GM11168 (cell line): Measurements from ENCODE around the gene TSC2.
"Not testable (repeated sequence)": the region's sequence is repeated elsewhere in the genome, so short reads cannot be mapped to it uniquely, and the experiment has no call there.

ENCODE experiments used
- in situ Hi-C: fragments of 300-500 bp; cut with MboI; formaldehyde crosslinking; loops from one replicate; pipeline ENCODE4 v1.12.0; 2022; ENCODE audit warnings: low sequenced_read_pairs; ENCODE audit not compliant: unreplicated experiment

Gene TSC2

DNA sequence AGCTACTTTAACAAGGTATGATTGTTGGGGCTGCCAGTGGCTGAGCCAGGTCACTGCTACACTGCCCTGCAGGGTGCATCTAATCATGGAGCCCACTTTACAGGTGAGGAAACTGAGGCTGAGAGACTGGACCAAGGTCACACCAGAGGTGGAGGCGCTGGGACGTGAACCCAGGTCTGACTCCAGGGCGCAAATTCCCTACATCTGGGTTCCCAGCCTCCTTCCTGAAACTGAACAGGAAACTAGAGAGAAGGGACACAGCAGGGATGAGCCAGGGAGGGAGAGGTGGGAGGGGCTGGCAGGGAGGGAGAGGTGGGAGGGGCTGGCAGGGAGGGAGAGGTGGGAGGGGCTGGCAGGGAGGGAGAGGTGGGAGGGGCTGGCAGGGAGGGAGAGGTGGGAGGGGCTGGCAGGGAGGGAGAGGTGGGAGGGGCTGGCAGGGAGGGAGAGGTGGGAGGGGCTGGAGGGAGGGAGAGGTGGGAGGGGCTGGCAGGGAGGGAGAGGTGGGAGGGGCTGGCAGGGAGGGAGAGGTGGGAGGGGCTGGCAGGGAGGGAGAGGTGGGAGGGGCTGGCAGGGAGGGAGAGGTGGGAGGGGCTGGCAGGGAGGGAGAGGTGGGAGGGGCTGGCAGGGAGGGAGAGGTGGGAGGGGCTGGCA is 80.0 kb downstream of the TSC2 start:
- in situ Hi-C loops: not testable (repeated sequence)

DNA sequence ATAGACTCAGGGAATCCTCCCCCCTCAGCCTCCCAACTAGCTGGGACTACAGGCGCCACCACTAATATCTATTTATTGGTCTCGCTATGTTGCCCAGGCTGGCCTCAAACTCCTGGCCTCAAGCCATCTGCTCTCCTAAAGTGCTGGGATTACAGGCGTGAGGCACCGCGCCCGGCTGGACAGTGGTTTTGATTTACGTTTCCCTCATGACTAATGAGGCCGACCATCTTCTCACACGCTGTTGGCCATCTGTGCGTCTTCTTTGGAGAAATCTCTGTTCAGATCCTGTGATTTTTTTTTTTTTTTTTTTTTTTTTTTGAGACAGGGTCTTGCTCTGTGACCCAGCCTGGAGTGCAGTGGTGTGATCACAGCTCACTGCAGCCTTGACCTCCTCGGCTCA is 81.5 kb downstream of the TSC2 start:
- in situ Hi-C loops: not testable (repeated sequence)

DNA sequence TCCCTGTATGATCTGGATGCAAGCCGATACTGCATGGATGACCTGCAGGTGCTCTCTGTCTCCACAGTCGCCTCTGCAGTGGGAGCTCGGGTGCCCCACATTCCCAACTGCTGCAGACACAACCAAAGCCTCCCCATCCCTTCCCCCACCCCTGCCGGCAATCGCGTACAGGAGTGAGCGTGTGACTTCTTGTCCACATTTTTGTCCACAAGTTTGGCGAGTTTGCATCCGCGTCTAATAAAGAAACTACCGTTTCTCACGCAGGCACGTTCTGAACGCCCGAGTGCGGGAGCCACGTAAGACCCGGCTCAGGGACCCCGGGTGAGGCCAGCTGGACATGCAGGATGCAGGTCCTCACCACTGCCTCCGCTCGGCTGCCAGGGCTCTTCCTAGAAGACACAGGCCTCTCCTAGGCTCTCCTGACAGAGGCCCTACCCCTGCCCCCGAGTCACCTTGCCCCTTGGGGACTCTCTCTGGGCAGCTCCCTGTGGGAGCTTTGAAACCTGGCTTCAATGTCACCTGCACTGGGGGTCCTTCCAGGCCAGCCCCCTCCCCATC is 82.2 kb downstream of the TSC2 start:
- in situ Hi-C loops: not testable (repeated sequence)

DNA sequence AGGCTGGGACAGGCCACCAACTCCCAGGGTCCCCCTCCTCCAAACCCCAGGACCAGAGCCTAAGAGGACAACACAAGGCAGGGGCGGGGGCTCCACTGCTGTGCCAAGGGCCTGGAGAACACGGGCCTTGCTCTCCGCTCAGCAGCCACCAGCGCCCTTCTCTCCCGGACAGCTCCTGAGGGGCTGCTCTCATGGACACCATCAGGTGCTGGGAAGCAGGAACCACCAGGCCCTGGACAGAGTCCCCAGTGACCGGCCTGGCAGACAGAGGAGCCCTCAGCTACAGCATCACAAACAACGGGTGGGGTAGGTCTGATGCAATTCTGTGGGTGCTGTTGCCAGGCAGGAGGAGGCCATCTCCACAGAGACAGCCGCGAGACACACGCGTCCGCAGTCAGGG is 86.0 kb downstream of the TSC2 start:
- in situ Hi-C loops: not testable (repeated sequence)

DNA sequence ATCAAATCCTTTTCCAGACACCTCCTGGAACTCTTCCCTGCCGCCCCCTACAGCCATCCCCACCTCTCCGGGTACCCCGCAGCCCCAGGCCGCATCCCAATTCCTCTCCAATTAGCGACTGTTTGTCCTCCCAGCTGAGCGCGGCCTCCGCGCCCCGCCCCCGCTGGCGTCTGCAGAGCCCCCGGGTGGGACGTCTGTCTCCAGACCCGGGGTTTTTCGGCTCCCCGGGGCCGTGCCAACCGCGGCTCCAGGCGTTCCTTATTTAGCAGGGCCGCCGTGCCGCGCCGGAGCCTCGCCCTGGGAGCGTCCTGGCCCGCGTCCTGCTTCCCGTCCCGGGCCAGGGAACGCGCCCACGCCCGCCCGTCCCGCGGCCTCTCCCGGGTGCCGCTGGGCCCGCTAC is 87.3 kb downstream of the TSC2 start:
- in situ Hi-C loops: not testable (repeated sequence)

DNA sequence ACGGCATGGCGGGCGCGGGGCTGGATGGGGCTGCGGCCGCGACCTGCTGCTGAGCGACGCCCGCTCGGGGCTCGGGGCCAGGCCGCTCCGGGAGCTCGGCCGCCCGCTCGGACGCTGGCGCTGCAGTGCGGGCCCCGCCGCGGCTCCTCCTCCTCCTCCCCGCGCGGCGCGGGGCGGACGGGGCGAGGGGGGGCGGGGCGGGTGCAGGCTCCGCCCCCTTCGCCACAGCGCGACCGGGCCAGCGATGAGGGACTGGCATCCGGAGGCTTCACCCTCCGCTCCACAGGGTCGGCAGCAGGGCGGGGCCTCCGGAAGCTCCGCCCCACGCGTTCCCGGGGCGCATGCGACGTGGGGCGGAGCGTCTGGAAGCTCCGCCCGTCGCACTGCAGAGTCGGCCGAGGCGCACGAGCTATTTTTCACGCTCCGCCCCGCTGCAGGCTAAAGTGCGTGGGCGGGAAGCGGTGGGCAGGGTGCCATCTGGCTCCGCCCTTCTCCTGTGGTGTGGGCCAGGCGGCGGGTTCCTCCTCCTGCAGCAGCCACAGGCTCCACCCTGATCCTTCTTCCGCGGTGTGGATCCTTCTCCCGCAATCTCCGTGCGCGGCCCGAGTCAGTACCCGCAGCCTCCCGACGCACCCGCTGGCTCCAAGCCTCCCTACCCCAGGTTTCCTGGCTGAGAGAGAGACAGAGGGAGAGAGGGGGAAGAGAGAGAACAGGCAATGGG is 88.1 kb downstream of the TSC2 start, which contains the start of gene PKD1:
Gene PKD1, minus strand, starts transcription at position 129 of the 721 bp plus-strand sequence. CDS start 209 bp downstream, outside the sequence.
- in situ Hi-C loops: not testable (repeated sequence)
